Measurements from ENCODE around the gene POLR3B. TPM values are rescaled to one million over a fixed set of nuclear protein-coding genes. Genes with fewer than 3 reads are reported as not detected.

Gene POLR3B
- total and polyA plus RNA-seq, 9 of the 15 experiments (the other 6 are each of a cell fraction or from before 2014, with no cell fraction given): 7.6 to 17.9 (median 14.4) TPM

DNA sequence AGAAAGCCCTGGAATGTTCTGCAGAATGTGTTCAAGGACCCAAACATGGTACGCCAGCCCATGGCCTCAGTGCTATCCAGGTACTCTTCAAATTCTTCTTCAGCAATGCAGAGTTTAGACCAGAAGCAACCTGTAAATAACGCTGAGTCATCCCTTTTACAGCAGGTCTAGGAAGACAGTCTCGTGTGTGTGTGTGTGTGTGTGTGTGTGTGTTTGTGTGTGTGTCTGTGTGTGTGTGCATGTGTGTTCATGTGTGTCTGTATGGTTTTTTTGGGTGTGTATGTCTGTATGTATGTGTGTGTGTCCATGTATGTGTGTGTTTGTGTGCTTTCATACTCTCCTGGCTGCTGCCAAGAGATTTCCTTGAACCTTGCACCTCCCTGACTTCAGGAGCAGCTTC lies 165.2 kb downstream of the POLR3B start (continued):
- TF ChIP-seq ZNF589 (CRISPR knock-in tag; IDR thresholded peaks at IDR 0.05; ENCODE audit: low read depth) (no peak), SP2 (IDR thresholded peaks at IDR 0.05; ENCODE audit: extremely low read depth, low read depth, low read length, poor library complexity, severe bottlenecking) (no peak), NFE2L1 (tag; IDR thresholded peaks at IDR 0.05; ENCODE audit: borderline replicate concordance, low read depth) (peak; percentile 95), ZNF384 (IDR thresholded peaks at IDR 0.05; ENCODE audit: low read depth, low read length) (no peak), ZEB2 (IDR thresholded peaks at IDR 0.05) (no peak), FOXK2 (conservative IDR thresholded peaks at IDR 0.05 in 1 of 2, IDR thresholded peaks at IDR 0.05 in 1 of 2; ENCODE audit: low read depth in 2 of 2) (peak in 1 of 2 experiments; percentile 37; a peak in 1 of 4 replicates), NFRKB (IDR thresholded peaks at IDR 0.05; ENCODE audit: low read depth) (no peak), BHLHE40 (IDR thresholded peaks at IDR 0.05; ENCODE audit: low read length) (peak; percentile 30; the same call in 1 of the 2 replicates), STAT5B (CRISPR knock-in tag; IDR thresholded peaks at IDR 0.05) (no peak), FIP1L1 (IDR thresholded peaks at IDR 0.05; ENCODE audit: low read depth, low read length, poor library complexity, severe bottlenecking) (no peak), ZNF431 (CRISPR knock-in tag; IDR thresholded peaks at IDR 0.05) (no peak), WHSC1 (IDR thresholded peaks at IDR 0.05; ENCODE audit: low read length) (no peak), ARID1B (IDR thresholded peaks at IDR 0.05) (peak; percentile 74), RAD21 (CRISPR knock-in tag; conservative IDR thresholded peaks at IDR 0.05 in 1 of 2, IDR thresholded peaks at IDR 0.05 in 1 of 2) (no peak), ZFPM2 (CRISPR knock-in tag; IDR thresholded peaks at IDR 0.05) (no peak), ZNF398 (CRISPR knock-in tag; IDR thresholded peaks at IDR 0.05) (no peak), ATF1 (CRISPR knock-in tag; IDR thresholded peaks at IDR 0.05) (no peak), ATF1 (tag; IDR thresholded peaks at IDR 0.05) (no peak), ZNF140 (CRISPR knock-in tag; IDR thresholded peaks at IDR 0.05) (no peak), ZNF584 (CRISPR knock-in tag; IDR thresholded peaks at IDR 0.05; ENCODE audit: low read depth) (no peak), MEF2A (IDR thresholded peaks at IDR 0.05; ENCODE audit: control insufficient read depth, low read depth, low read length) (no peak), ZNF77 (CRISPR knock-in tag; IDR thresholded peaks at IDR 0.05) (no peak), ZC3H4 (CRISPR knock-in tag; IDR thresholded peaks at IDR 0.05; ENCODE audit: borderline replicate concordance) (no peak)
- TF ChIP-seq, protein P1, sequence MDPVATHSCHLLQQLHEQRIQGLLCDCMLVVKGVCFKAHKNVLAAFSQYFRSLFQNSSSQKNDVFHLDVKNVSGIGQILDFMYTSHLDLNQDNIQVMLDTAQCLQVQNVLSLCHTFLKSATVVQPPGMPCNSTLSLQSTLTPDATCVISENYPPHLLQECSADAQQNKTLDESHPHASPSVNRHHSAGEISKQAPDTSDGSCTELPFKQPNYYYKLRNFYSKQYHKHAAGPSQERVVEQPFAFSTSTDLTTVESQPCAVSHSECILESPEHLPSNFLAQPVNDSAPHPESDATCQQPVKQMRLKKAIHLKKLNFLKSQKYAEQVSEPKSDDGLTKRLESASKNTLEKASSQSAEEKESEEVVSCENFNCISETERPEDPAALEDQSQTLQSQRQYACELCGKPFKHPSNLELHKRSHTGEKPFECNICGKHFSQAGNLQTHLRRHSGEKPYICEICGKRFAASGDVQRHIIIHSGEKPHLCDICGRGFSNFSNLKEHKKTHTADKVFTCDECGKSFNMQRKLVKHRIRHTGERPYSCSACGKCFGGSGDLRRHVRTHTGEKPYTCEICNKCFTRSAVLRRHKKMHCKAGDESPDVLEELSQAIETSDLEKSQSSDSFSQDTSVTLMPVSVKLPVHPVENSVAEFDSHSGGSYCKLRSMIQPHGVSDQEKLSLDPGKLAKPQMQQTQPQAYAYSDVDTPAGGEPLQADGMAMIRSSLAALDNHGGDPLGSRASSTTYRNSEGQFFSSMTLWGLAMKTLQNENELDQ (CRISPR knock-in tag; IDR thresholded peaks at IDR 0.05; ENCODE audit: borderline replicate concordance): no peak
- TF ChIP-seq, protein P2, sequence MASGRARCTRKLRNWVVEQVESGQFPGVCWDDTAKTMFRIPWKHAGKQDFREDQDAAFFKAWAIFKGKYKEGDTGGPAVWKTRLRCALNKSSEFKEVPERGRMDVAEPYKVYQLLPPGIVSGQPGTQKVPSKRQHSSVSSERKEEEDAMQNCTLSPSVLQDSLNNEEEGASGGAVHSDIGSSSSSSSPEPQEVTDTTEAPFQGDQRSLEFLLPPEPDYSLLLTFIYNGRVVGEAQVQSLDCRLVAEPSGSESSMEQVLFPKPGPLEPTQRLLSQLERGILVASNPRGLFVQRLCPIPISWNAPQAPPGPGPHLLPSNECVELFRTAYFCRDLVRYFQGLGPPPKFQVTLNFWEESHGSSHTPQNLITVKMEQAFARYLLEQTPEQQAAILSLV (tag; IDR thresholded peaks at IDR 0.05): no peak

Data from K562 (cell line).